Astrocyte (in vitro differentiated cells and primary cell): ENCODE measurements around the gene PRR36.

Experiments used
- CTCF ChIP-seq: IDR thresholded peaks from 2 replicates; pipeline ENCODE4 v1.5.1; 2011; ENCODE audit warnings: low read depth, mild to moderate bottlenecking, inconsistent platforms, low read length, moderate library complexity; ENCODE audit not compliant: insufficient read depth
- EZH2 ChIP-seq: IDR thresholded peaks from 2 replicates; pipeline ENCODE4 v1.6.1; 2012; ENCODE audit warnings: mild to moderate bottlenecking, low read length, inconsistent platforms; ENCODE audit not compliant: insufficient read depth

- TF ChIP-seq CTCF, result no peak
- no peak for TF ChIP-seq EZH2
Observed at GRCh38 chr19:7866399-7867091, 7.6 kb downstream of the PRR36 start.
